ENCODE data around the gene IMMP2L.

IMMP2L gene

DNA sequence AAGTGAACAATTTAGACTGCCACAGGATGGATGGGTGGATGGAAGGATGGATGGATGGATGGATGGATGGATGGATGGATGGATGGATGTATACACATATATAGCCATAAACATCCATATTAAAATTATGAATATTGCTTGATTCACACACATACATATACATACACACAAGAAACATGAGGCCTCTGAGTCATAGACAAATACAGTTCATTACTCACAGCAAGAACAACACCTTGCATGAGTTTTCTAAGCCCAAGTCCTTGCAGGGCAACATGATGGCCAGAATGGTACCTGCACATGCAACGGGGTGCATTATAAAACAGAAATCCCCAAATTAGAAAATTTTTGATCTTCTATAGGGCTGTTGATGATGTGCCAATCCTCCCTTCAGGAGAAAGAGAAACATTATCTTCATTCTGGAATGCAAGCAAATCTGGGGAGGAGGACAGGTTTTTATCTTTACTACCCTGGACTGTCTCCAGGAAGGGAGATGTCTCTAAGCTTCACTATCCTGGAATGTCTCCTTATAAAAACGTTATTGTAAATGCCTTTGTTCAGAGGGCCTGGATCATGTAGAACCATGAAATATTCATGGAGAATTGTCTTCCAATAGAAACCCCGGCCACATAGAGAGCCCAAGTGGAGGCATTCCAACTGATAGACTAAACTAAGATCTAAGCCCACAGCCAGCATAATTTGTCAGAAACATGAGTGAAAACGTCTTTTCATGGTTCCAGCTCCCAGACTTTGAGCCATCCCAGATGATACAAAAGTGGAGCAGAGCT is 709.9 kb downstream of the IMMP2L start:
- no peak for DNase-seq

DNA sequence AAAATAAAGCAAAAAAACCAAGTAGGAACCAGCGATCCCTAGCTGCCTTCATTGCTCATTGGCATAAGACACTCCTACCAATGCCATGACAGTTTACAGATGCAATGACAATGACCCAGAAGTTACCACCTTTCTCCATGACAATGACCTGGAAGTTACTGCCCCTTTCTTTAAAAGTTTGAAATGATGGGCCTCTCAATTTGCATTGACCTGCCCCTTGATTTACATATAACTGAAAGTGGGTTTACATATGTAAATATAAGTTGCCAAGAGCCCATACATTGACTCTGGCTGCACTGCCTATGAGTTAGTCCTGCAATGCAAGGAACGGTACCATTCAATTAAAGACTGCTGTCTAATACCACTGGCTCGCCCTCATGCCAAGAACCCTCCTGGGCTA is 712.1 kb downstream of the IMMP2L start:
- DNase-seq = no peak

DNA sequence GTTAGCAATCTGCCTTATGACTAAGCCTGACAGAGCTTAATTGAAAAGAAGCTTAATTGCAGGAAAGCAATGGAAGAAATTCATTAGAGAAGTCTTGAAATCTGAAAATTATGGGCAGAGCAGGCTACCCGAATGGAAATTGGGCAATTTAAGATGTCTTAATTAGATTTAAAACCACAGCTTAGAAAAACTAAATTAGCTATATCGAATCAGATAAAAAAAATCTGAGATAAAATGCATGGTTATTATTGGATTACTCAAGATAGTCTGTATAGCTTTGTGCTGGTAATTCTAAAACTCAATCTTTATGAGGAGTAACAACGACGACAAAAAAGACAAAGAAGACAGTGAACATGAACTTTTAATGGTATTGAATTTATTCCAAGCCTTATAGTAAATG is 719.5 kb downstream of the IMMP2L start:
- no peak for DNase-seq

DNA sequence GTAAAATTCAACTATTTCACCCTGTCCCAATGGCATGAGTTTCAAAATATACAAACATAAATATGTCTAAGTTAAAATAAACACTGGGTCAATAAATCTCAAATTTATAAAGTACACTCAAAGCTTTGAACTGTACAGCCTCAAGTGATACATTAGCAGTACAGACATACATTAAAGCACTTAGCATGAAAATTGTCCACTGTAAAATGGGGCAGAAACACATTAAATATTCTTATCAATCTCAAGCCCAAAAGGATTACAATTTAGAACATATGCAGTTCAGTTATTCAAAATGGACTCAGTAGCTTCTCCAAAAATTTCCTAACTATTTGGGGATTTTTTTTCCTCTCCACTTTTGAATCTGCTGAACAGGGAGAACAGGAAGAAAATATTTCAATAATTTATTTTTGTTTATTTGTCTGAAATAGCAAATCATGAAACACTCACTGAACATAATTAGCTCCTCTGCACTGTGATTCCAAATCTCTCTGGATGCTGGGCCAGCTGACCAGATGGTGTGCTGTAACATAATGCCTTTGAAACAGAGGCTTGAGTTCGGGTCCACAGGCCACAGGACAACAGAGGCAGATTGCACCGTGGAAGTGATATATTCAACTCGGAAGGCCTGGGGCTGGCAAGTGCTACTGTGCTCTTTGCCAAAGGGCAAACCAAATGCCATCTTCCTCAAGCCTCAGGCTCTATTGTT is 720.3 kb downstream of the IMMP2L start:
- no peak for DNase-seq

DNA sequence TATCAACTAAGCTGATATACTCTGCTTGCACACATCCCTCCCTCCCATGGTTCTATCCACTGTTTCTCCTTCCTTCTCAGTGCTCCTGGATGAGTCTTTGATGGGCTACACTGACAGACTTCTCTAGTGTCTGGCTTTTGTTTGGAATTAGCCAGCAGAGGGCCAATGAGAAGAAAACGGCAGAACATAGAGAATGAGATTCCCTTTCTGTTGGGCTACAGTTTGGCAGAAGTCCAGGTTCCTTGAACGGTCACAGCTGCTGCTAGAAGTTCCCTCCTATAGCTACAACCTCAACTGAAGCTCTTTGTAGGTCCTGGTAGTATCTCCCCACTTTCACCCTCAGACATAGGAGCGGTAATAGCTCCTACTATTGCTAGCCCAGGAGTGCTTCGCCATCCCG is 722.4 kb downstream of the IMMP2L start:
- no peak for DNase-seq

DNA sequence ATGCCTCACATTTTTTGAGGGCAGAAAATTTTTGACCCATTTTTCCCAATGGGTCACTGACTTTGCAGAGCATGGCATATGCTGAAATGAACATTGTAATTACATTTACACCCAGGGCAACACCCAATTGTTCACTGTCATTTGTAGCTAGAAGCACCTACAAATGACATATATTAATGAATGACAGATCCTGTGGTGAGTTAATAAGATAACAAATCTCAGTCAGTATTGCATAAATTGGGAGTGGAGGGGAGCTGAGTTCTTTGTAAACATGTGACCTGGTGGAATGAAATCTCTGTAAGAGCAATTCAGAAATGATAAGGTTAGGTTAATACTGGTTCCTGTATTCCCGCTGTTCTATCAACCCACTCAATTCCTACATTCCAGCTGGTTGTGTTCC is 726.4 kb downstream of the IMMP2L start:
- DNase-seq = no peak

DNA sequence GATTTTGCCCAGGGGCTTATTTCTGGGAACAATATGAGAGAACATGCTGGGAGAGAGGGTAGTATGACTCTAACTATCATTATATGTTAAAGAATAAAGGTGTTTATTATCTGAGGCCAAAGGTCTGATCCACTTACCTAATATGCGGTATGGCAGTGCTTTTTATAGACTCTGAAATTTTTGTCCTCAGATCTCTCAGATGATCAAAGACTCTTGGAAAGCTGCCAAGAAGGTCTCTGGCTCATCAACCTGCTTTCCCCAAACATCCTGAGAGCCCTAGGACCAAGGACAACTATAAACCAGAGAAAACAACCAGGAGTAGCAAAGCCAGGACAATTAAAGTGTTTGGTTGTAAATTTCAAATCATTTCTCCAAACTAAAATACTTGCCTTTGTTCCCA is 727.1 kb downstream of the IMMP2L start:
- DNase-seq = no peak

DNA sequence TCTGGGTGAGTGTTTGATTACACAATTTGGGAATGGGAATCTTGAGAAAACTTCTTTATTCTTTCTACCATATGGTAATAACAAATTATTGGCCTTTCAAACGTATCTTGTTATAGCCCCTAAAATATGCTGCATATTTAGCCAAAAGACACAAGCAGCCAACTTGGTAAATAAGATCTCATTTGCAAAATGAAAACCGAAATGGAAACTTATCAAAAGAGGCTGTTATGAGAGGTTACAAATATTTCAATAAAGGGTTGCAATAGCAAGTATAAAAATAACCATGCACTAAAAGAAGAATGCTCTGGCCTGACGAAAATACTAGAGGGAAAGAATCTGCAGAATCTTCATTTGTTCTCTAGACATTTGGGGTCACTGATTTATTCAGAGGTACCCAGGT is 730.9 kb downstream of the IMMP2L start:
- DNase-seq = no peak

DNA sequence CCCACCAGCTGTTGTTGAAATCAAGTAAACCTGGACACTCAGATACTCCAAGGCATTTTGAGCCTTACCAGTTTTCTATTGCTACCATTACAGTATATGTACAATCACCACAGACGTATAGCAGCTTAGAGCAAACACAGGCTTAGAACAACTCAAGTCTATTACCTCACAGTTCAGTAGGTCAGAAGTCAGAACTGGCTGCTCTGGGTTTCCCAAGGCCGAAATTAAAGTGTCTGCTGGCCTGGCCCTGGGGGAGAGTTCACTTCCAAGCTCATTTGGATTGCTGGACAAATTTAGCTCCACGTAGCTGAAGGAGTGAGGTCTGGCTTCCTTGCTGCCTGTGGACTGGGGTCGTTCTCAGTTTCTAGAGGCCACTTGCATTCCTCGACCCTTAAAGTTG is 731.5 kb downstream of the IMMP2L start:
- no peak for DNase-seq

DNA sequence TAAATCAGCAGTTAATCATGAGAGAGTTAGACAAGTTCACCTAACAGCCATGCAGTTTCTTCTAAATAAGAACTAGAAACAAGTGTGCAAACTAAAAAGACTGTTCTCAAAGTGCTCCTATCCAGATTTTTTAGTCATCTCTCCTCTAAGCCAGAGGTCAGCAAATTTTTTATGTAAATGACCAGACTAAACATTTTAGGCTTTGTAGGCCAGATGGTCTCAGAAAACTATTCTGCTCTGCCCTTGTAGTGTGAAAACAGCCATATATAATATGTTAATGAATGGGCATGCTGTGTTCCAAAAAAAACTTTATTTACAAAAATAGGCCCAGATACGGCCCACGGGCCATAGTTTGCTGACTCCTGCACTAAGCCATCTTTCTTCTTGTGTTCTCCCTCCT is 734.4 kb downstream of the IMMP2L start:
- DNase-seq = no peak

DNA sequence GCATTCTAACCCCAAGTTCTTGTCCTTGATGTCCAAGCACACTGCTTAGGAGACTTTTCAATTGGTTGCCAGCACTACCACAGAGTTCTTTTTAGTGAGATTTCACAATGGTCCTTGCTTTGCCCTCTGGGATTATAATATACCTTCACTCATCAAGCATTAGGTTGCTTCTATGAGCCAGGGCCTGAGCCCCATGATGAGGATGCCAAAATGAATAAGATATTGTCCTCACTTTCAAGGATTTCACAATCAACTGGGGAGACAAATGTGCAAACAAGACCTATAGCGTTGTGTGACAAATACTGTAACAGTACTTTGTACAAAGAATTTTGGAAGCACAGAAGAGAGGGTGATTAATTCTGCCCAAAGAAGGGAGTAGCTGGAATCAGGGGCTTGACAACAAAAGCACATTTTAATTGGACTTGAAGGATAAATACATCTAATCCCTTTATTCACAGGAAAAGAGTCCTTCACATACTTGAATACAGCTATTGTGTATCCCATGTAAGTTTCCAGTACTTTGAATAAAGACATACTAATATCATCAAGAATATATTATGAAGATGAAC is 734.9 kb downstream of the IMMP2L start:
- DNase-seq = no peak

DNA sequence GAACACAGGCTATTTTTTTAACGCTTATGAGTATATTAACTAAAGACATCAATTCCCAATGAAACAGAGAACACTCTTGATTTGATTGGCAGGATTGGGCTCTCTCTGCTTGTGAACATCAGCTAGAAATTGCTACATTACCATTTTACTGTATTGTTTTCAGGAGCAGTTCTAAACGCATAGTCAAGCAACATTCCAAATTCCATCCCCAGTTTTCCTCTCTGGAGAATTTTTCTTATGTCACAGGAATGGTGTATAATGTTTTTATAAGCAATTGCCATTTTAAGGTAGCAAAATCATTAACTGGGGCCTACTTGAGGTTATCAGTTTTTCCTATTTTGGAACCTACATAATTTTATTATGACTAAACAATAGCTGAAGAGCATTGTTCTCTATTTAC is 748.3 kb downstream of the IMMP2L start:
- no peak for DNase-seq

DNA sequence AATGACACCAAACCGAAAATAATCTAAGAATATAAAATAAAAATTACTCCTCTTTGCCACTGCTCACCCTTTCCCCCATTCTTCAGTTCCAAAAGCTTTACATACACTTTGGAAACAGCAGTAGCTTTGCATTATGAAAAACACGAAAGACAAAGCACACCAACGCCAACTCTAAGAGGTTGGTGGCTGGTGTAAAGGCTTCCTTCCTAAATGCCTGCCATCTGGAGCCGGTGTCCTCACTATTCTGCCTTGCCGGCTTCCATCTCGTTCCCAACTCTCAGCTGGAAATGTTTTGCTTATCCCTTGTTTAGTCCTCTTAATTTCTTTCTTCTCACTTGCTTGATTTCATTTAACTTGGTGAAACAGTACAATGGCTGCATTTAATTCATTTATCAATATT is 752.5 kb downstream of the IMMP2L start:
- no peak for DNase-seq

DNA sequence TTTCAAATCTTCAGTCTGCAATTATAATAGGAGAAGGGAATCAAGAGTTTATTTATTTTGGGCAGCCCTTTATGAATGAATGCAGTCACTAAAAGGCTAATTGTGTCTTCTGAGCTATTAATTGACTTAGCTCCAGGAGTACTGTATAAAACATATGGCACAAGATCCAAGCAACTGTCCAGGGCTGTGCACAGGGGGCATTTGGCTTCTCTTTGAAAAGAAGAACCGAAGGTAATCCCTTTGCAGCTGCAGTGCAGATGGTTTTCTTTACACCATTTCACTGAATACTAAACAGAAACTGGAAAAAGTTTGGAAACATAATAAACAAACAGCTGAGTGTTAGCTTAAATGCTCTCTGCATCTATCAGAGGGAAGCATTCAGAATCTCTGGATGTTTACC is 753.9 kb downstream of the IMMP2L start:
- DNase-seq = no peak

DNA sequence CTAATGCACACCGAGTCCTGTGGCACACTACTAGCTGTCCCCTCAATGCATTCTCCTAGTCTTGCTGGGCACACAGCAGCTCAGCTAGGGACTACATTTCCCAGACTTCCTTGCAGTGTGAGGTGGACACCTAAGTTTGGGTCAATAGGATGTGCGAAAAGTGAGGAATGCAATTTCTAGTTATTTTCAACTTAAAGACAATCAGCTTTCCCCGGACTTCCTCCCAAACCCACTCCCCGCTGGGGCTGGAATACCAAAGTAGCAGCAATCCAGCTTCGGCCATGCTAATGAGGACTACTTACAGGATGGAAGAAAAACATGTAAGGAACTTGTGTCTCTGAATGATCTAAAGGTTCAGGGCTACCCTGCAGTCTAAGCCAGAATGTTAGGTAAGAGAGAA is 757.8 kb downstream of the IMMP2L start:
- no peak for DNase-seq

DNA sequence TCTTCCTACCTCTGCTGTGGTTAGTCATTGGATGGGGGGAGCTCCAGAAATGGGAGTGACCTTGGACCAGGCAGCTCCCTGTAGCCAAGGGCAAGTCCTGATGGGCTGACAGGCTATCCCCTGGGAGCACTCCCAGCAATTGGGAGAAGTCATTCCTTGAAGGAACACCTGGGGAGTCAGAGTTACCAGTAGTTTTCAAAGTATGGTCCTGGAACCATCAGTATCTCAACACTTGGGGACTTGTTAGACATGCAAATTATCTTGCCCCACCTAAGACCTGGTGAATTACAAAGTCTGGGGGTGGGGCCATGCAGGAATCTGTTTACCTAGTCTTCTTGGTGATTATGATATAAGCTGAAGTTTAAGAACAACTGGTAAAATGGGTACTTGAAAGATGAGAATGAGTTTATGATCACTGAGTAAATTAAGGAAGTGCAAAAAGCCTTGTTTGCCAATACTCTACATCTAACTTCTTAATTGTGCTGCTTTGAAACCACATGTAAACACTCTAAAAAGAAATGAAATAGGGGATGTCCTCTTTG is 758.6 kb downstream of the IMMP2L start:
- no peak for DNase-seq

DNA sequence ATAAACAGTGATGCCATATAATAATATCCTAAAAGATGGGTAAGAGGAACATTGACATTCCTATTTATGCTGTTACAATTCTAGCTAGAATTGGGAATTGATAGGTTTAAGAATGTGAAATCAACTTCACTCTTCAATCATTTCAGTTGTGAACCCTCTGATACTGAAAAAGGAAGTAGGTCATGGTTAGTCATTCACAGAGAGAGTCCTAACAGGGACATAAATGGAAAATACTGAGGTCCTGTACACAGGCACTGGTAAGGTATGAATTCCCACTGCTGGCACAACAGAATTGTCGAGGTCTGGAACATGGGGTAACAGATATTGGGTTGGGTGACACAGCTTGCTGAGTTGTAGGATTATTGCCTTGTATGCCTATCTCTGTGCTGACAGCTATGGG is 760.8 kb downstream of the IMMP2L start:
- no peak for DNase-seq

DNA sequence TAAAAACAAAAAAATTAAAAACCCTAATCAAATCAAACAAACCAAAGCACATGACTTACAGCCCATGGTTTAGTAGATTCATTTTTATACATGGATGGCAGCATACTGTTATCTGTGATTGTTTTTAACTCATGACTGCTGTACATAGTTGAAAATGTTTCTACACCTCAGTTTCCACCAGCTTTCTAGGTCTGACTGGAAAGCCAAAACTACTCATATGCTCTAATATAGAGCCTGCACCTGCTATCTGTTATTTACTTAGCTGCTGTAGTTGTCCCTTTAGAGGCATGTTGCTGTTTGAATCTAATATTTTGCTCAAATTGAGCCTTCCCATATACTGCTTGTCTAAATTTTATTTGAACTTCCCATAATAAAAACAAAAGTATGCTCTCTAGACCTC is 761.3 kb downstream of the IMMP2L start:
- DNase-seq = no peak

DNA sequence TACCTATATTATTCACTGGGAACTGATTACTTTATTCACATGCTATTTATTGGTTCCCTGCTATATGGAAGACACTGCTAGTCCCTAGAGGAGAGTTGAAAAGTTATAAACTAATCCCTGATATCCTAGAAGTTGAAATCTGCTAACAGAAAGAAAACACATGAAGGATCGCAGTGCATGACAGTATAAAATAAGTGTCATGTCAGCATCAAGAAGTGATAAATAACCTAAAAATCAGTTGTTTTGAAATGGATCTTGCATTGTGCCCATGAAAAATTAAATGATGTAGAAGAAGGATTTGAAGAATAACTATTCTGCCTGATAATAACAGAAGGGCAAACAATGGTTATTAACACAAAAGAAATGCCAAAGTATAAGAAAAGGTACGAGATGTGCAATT is 764.6 kb downstream of the IMMP2L start:
- no peak for DNase-seq

DNA sequence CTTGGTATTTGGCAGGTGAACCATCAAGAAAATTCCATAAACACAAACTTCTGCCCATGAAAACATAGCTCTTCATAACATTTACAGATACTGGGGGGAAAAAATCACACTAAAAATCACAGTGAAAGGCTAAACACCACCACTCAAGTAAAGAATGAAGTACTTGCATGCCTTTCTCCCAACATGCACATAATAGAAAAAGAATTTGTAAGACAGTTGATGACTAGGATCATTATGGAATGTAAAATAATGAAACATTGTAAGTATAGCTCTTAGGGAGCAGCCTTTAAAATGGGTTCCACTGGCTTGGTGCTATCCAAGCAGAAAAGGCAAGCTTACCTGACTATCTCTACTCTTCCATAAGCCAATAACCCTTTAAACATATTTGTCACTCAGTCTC is 771.3 kb downstream of the IMMP2L start:
- DNase-seq = no peak

DNA sequence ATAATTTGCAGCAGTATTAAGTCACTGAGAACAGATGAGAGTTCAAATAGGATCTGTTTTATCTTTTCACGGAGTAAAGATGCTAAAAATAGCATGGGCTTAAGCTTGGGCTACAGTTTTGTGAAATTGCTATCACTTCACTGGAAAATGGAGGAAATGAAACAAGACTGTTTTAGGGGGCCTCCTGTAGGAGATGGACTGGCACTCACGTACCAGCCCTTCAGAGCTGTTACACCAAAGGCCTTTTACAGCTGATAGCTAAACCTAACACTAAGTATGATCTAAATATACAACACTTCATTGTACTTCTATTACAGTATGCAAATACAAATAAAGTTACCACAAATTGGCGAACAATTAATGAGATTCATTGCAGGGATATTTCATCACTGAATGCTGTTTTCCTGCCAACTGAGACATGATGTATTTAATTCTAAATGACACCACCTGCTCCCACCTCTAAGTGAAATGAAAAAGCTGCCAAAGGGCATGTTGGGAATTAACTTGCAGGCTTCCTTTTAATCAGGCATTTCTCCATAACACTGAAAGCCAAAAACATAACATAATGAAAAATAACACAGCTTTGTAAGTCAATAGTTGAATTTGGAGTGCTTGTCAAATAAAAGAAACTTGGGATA is 775.8 kb downstream of the IMMP2L start:
- DNase-seq = no peak

DNA sequence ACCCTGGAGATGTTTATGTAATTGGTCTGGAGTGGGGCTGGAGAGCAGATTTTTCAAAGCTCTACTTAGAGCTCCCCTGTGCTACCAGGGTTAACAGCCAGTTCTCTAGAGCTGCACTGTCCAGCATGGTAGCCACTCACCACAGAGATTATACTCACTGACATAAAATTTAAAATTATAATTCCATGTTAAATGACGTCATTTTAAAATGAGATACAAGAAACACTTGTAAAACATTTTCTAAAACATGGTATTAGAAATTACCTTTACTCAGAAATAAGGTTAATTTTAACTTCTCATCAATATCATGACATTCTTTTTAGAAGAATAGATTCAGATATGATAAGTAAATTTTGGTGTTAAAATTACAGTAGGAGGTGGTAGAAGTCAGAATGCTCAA is 777.5 kb downstream of the IMMP2L start:
- DNase-seq = no peak

DNA sequence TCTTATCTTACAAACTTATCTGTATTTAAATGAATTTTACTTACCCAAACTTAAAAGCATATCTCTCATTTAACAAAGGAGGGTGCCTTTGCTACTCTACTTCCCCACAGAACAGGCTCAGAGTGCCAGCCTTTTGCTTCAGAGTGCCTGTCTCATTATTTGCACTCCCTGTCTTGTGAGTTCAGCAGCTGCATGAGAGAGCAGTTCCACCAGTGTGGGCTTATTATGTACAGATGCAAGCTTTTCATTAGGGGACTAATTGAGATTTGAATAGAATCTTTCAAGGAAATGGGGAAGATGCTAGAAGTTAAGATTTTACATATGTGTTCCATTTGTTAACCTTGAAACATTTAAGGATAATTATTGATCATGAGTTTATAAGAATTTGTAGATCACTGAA is 781.6 kb downstream of the IMMP2L start:
- DNase-seq = no peak

All from inflammatory macrophage (primary cell).